Trophoblast cell (in vitro differentiated cells and primary cell): Measurements from ENCODE around the gene REV1.

Source experiments
- DNase-seq, 2 donors: peaks; one replicate each; pipeline ENCODE4 v3.0.0-alpha.2; 2016
- H2AFZ ChIP-seq: 2 replicates; pipeline ENCODE4 v1.6.1; 2013; ENCODE audit warnings: low read length, moderate library complexity, mild to moderate bottlenecking; ENCODE audit not compliant: insufficient read depth, poor library complexity
- H2AK5ac ChIP-seq: 2 replicates; pipeline ENCODE4 v1.6.1; 2013; ENCODE audit warnings: mild to moderate bottlenecking, low read length
- H2BK120ac ChIP-seq: 2 replicates; pipeline ENCODE4 v1.6.1; 2013; ENCODE audit warnings: low read length, mild to moderate bottlenecking, moderate library complexity; ENCODE audit not compliant: insufficient read depth, poor library complexity
- H2BK12ac ChIP-seq: 2 replicates; pipeline ENCODE4 v1.6.1; 2013; ENCODE audit warnings: mild to moderate bottlenecking, low read length, moderate library complexity
- H2BK5ac ChIP-seq: 2 replicates; pipeline ENCODE4 v1.6.1; 2013; ENCODE audit warnings: low read length, low read depth, moderate library complexity, mild to moderate bottlenecking; ENCODE audit not compliant: poor library complexity
- H3K14ac ChIP-seq: 2 replicates; pipeline ENCODE4 v1.6.1; 2013; ENCODE audit warnings: mild to moderate bottlenecking, low read length
- H3K18ac ChIP-seq: 2 replicates; pipeline ENCODE4 v1.6.1; 2013; ENCODE audit warnings: mild to moderate bottlenecking, low read length
- H3K23ac ChIP-seq: 2 replicates; pipeline ENCODE4 v1.6.1; 2013; ENCODE audit warnings: low read length
- H3K27ac ChIP-seq: 2 replicates; pipeline ENCODE4 v1.5.1; 2013; ENCODE audit warnings: low read depth, mild to moderate bottlenecking, inconsistent platforms, low read length, moderate library complexity
- H3K27me3 ChIP-seq: 2 replicates; pipeline ENCODE4 v1.6.1; 2013; ENCODE audit warnings: inconsistent platforms, mild to moderate bottlenecking, low read length, moderate library complexity; ENCODE audit not compliant: insufficient read depth
- H3K36me3 ChIP-seq, 2 experiments: 1 replicate in 1 of 2; 2 replicates in 1 of 2; pipeline ENCODE4 v1.6.1; 2013; ENCODE audit warnings: low read length in 2 of 2, mild to moderate bottlenecking in 2 of 2, moderate library complexity in 1 of 2; ENCODE audit not compliant: insufficient read depth in 2 of 2, control insufficient read depth in 1 of 2
- H3K4ac ChIP-seq: 2 replicates; pipeline ENCODE4 v1.6.1; 2013; ENCODE audit warnings: low read depth, mild to moderate bottlenecking, low read length, moderate library complexity
- H3K4me1 ChIP-seq, 2 experiments: 1 replicate in 1 of 2; 2 replicates in 1 of 2; pipeline ENCODE4 v1.6.1; 2013; ENCODE audit warnings: low read length in 2 of 2, mild to moderate bottlenecking in 2 of 2, moderate library complexity in 1 of 2; ENCODE audit not compliant: insufficient read depth in 2 of 2, control insufficient read depth in 1 of 2
- H3K4me2 ChIP-seq: 2 replicates; pipeline ENCODE4 v1.6.1; 2013; ENCODE audit warnings: inconsistent platforms, mild to moderate bottlenecking, low read length, moderate library complexity
- H3K4me3 ChIP-seq: 2 replicates; pipeline ENCODE4 v1.5.1; 2013; ENCODE audit warnings: mild to moderate bottlenecking, low read depth, low read length, inconsistent platforms
- H3K79me1 ChIP-seq: one replicate; pipeline ENCODE4 v1.6.1; 2013; ENCODE audit warnings: low read length
- H3K79me2 ChIP-seq: 2 replicates; pipeline ENCODE4 v1.6.1; 2013; ENCODE audit warnings: low read length, mild to moderate bottlenecking; ENCODE audit not compliant: control insufficient read depth, insufficient read depth, poor library complexity
- H3K9ac ChIP-seq: 2 replicates; pipeline ENCODE4 v1.6.1; 2013; ENCODE audit warnings: mild to moderate bottlenecking, low read length
- H3K9me3 ChIP-seq: 2 replicates; pipeline ENCODE4 v1.6.1; 2013; ENCODE audit warnings: low read depth, mild to moderate bottlenecking, control low read depth, inconsistent platforms, low read length; ENCODE audit not compliant: insufficient read depth
- H4K12ac ChIP-seq: 2 replicates; pipeline ENCODE4 v1.6.1; 2013; ENCODE audit warnings: low read depth, mild to moderate bottlenecking, low read length, moderate library complexity
- H4K8ac ChIP-seq: 2 replicates; pipeline ENCODE4 v1.6.1; 2013; ENCODE audit warnings: low read depth, mild to moderate bottlenecking, low read length, moderate library complexity
- H4K91ac ChIP-seq: one replicate; pipeline ENCODE4 v1.6.1; 2013; ENCODE audit warnings: low read depth, mild to moderate bottlenecking, low read length, moderate library complexity
- WGBS: extraction: QIAGEN DNeasy Blood & Tissue Kit; methylation state at CpG from one replicate; pipeline ENCODE4 v1.1.7; 2013; ENCODE audit warnings: missing lambda C conversion rate; ENCODE audit not compliant: insufficient read length, insufficient coverage; ENCODE audit errors: extremely low coverage; 5-methylcytosine and 5-hydroxymethylcytosine counted together

Gene REV1

DNA sequence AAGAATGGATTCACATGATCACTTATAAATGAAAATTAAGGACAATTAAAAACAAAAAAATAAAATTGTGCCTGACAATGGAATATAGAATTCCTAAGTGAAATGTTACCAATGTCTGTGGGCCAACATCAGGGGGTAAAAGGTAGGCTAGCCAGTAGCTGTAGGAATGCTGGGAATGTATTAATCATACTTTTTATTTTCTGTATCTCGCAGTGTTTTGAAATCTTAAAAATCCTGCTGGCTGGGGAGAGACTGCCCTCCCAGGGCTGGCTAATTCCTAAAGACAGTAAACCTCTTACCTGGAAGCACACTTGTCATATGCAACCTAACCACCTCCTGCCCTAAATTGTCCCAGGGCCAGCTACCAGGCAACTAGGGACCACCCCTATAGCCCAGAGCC lies 69.8 kb downstream of the REV1 start:
- Histone ChIP-seq H3K18ac (no peak overlapping the region), H3K27me3 (no peaks in the 10 kb centered on the region), H3K79me1 (no peaks in the 10 kb centered on the region), H2BK120ac (no peak overlapping the region), H3K36me3 (peaks cover 10 to 33% of the 10 kb centered on the region in 2 experiments), H3K79me2 (no peaks in the 10 kb centered on the region), H2AK5ac (no peak overlapping the region), H3K9ac (no peak overlapping the region), H3K9me3 (no peaks in the 10 kb centered on the region), H3K4me2 (no peak overlapping the region), H4K12ac (no peak overlapping the region), H4K8ac (no peak overlapping the region), H3K4me1 (peaks cover 0 to 2% of the 10 kb centered on the region in 2 experiments), H3K27ac (no peak overlapping the region), H3K4ac (no peak overlapping the region), H2BK5ac (no peak overlapping the region), H2BK12ac (no peak overlapping the region), H3K23ac (no peak overlapping the region), H3K14ac (no peak overlapping the region), H4K91ac (no peak overlapping the region), H2AFZ (no peak overlapping the region), H3K4me3 (no peak overlapping the region)
- whole genome bisulfite sequencing = no CpG with 5 or more reads among the region's 1 CpG
- DNase-seq = peak; percentile 67 to 87

DNA sequence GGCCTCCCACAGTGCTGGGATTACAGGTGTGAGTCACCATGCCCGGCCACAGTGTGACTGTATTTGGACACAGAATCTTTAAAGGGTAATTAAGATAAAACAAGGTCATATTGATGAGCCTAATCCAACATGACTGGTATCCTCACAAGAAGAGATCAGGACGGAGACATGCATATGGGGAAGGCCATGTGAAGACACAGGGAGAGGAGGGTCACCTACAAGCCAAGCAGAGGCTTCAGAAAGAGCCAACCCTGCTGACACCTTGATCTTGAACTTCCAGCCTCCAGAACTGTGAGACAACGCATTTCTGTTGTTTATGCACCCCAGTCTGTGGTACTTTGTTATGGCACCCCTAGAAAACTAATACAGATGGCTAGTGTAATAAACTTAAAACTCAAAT lies 72.4 kb downstream of the REV1 start:
- no peak overlapping the region for H3K23ac ChIP-seq
- no peak overlapping the region for H2AFZ ChIP-seq
- H2BK120ac ChIP-seq = no peak overlapping the region
- H4K12ac ChIP-seq = no peak overlapping the region
- H3K18ac ChIP-seq = no peak overlapping the region
- H4K91ac ChIP-seq = no peak overlapping the region
- no peaks in the 10 kb centered on the region for H3K79me1 ChIP-seq
- H3K4me3 ChIP-seq = no peak overlapping the region
- no peak overlapping the region for H2BK12ac ChIP-seq
- peaks cover 0 to 2% of the 10 kb centered on the region in 2 experiments for H3K4me1 ChIP-seq
- H2BK5ac ChIP-seq = no peak overlapping the region
- H3K4ac ChIP-seq = no peak overlapping the region
- no peak overlapping the region for H3K27ac ChIP-seq
- H3K14ac ChIP-seq = no peak overlapping the region
- H3K9me3 ChIP-seq = no peaks in the 10 kb centered on the region
- H4K8ac ChIP-seq = no peak overlapping the region
- WGBS = no CpG with 5 or more reads among the region's 3 CpGs
- no peak overlapping the region for H2AK5ac ChIP-seq
- H3K4me2 ChIP-seq = no peak overlapping the region
- no peaks in the 10 kb centered on the region for H3K79me2 ChIP-seq
- H3K36me3 ChIP-seq = peaks cover 10 to 32% of the 10 kb centered on the region in 2 experiments
- no peak for DNase-seq
- no peaks in the 10 kb centered on the region for H3K27me3 ChIP-seq
- H3K9ac ChIP-seq = no peak overlapping the region

DNA sequence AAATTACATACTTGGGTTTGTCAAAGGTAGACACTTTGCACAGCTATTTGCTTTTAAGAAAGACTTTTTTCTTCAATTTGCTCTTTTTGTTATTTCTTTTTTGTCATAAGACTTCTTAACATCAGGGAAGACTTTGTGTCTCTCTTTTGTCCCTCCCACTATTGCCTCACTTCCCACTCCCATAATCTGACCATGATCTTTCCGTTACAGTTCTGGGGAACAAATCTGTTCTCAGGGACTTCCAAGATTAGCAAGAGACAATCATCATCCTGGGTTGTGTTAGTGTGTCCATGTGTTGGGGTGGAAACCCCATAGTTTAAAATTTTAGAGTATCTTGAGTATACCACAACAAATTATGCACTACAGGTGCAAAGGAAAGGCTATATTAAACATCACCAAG lies 75.3 kb downstream of the REV1 start:
- no peaks in the 10 kb centered on the region for H3K79me2 ChIP-seq
- no peak overlapping the region for H2BK12ac ChIP-seq
- no peak overlapping the region for H3K27ac ChIP-seq
- no peak overlapping the region for H4K91ac ChIP-seq
- H2BK5ac ChIP-seq = no peak overlapping the region
- H3K79me1 ChIP-seq = no peaks in the 10 kb centered on the region
- no peak overlapping the region for H3K4me3 ChIP-seq
- no CpG with 5 or more reads among the region's 1 CpG for WGBS
- H3K14ac ChIP-seq = no peak overlapping the region
- H2BK120ac ChIP-seq = no peak overlapping the region
- no peak overlapping the region for H3K18ac ChIP-seq
- H3K4me2 ChIP-seq = no peak overlapping the region
- no peak overlapping the region for H3K23ac ChIP-seq
- DNase-seq = no peak
- H3K9me3 ChIP-seq = no peaks in the 10 kb centered on the region
- H4K8ac ChIP-seq = no peak overlapping the region
- no peaks in the 10 kb centered on the region for H3K4me1 ChIP-seq
- no peak overlapping the region for H3K9ac ChIP-seq
- no peaks in the 10 kb centered on the region for H3K27me3 ChIP-seq
- H2AFZ ChIP-seq = no peak overlapping the region
- H4K12ac ChIP-seq = no peak overlapping the region
- H2AK5ac ChIP-seq = no peak overlapping the region
- no peak overlapping the region for H3K4ac ChIP-seq
- H3K36me3 ChIP-seq = peaks cover 21 to 38% of the 10 kb centered on the region in 2 experiments

DNA sequence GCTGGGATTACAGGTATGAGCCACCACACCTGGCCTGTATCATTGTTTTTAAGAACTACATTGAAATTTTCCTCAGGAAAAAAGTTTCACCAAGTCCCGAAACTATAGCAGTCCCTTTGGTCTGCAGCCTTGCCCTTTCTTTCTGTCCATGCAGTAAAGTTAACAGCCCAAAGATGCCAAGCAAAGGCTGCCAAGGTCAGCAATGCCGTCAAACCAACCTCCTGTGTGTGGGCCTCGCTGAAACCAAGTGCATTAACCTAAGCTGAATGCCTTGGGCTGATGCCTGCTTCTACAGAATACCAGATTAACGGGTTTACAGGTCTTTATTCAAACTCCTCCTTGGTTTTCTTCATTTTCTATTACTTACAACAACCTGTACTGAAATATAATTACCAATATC lies 79.5 kb downstream of the REV1 start:
- Histone ChIP-seq H3K79me2 (no peaks in the 10 kb centered on the region), H3K27ac (no peak overlapping the region), H2AFZ (no peak overlapping the region), H3K4ac (no peak overlapping the region), H4K12ac (no peak overlapping the region), H3K18ac (no peak overlapping the region), H3K27me3 (no peaks in the 10 kb centered on the region), H3K79me1 (no peaks in the 10 kb centered on the region), H3K9me3 (no peaks in the 10 kb centered on the region), H3K36me3 (peaks cover 14 to 34% of the 10 kb centered on the region in 2 experiments), H3K4me3 (no peak overlapping the region), H4K8ac (no peak overlapping the region), H3K14ac (no peak overlapping the region), H3K4me1 (peaks cover 2% of the 10 kb centered on the region in 2 experiments), H4K91ac (no peak overlapping the region), H2BK120ac (no peak overlapping the region), H2BK5ac (no peak overlapping the region), H3K4me2 (no peak overlapping the region), H2AK5ac (no peak overlapping the region), H3K9ac (no peak overlapping the region), H3K23ac (no peak overlapping the region), H2BK12ac (no peak overlapping the region)
- DNase-seq = no peak
- WGBS = no CpG with 5 or more reads among the region's 4 CpGs
